ENCODE measurements around the gene C2CD3. TPM values are rescaled to one million over a fixed set of nuclear protein-coding genes. Genes with fewer than 3 reads are reported as not detected.

C2CD3 gene
- total RNA-seq, 4 donors from 2014 or later, result 5.9 to 19.1 (median 14.2) TPM

GRCh38 chr11:74015919-74016684 is 154.7 kb downstream of the C2CD3 start:
- DNase-seq, result no peak
- H3K36me3 ChIP-seq, result peaks cover 0 to 36% (median 0%) of the 10 kb centered on the region in 3 donors
- TF ChIP-seq POLR2A (IDR thresholded peaks at IDR 0.05) (no peak), CTCF (IDR thresholded peaks at IDR 0.05) (no peak)
- H3K27ac ChIP-seq, result no peak overlapping the region
- 93 to 94% methylated on average over 5 of the region's 5 CpGs for WGBS, 2 donors
- H3K9me3 ChIP-seq, result no peaks in the 10 kb centered on the region
- no peaks in the 10 kb centered on the region for H3K27me3 ChIP-seq
- peaks cover 12 to 45% (median 24%) of the 10 kb centered on the region in 3 donors for H3K4me1 ChIP-seq
- H3K4me3 ChIP-seq, result no peak overlapping the region
- intact Hi-C loops (cut with DNase I), result no loop called here

DNA sequence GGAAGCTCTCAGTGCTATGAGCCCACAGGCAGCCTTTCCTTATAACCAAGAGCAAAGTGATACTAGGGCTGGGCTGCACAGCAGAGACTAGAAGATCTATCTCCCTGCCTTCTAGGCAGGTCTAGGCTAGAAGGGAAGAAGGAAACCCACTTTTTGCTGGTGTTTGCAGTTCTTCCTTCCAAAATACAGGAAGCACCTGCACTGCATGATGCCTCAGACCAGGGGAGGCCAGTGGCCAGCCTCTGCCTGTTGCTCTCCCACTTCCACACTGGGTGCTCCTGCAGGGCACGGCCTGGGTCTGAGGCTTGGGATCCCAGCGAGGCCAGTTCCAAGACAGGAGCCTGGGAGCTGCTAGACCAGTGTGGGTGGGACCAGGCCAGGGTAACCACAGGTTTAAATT is 155.9 kb downstream of the C2CD3 start:
- DNase-seq, result no peak
- Histone ChIP-seq H3K36me3 (peaks cover 0 to 36% (median 0%) of the 10 kb centered on the region in 3 donors), H3K9me3 (no peaks in the 10 kb centered on the region), H3K4me3 (no peak overlapping the region), H3K4me1 (peaks cover 12 to 43% (median 22%) of the 10 kb centered on the region in 3 donors), H3K27ac (no peak overlapping the region), H3K27me3 (no peaks in the 10 kb centered on the region)
- TF ChIP-seq POLR2A (IDR thresholded peaks at IDR 0.05) (no peak), CTCF (IDR thresholded peaks at IDR 0.05) (no peak)
- 80% methylated on average over 2 of the region's 2 CpGs; no CpG with 5 or more reads in 1 of the 2 donors for WGBS, 2 donors
- intact Hi-C loops (cut with DNase I), result no loop called here

DNA sequence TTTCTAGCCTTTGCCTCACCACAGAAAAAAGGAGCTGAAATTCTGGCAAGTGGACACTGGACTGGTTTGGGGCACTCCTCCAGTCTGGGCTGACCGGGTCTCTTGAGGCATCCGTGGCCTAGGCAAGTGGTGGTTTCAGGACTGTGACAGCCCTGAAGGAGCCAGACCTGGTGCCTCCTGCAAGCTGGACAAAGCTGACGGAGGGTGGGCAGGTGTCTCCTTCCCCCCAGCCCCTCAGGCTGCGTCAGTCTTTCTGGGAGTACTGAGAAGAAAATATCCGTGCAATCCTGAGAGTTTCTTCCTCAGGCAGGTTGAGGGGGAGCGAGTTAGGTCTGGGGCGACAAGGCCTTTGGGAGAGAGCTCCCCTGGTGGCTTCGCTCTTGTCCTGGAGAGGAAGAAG is 157.7 kb downstream of the C2CD3 start:
- Histone ChIP-seq H3K27ac (no peak overlapping the region), H3K36me3 (peaks cover 0 to 36% (median 0%) of the 10 kb centered on the region in 3 donors), H3K27me3 (no peaks in the 10 kb centered on the region), H3K4me3 (no peak overlapping the region), H3K4me1 (peaks cover under 1 to 25% (median 4%) of the 10 kb centered on the region in 3 donors), H3K9me3 (no peaks in the 10 kb centered on the region)
- DNase-seq, result no peak
- WGBS, 2 donors, result 100% methylated on average over 3 to 6 of the region's 8 CpGs
- intact Hi-C loops (cut with DNase I), result no loop called here
- TF ChIP-seq POLR2A (IDR thresholded peaks at IDR 0.05) (no peak), CTCF (IDR thresholded peaks at IDR 0.05) (no peak)

DNA sequence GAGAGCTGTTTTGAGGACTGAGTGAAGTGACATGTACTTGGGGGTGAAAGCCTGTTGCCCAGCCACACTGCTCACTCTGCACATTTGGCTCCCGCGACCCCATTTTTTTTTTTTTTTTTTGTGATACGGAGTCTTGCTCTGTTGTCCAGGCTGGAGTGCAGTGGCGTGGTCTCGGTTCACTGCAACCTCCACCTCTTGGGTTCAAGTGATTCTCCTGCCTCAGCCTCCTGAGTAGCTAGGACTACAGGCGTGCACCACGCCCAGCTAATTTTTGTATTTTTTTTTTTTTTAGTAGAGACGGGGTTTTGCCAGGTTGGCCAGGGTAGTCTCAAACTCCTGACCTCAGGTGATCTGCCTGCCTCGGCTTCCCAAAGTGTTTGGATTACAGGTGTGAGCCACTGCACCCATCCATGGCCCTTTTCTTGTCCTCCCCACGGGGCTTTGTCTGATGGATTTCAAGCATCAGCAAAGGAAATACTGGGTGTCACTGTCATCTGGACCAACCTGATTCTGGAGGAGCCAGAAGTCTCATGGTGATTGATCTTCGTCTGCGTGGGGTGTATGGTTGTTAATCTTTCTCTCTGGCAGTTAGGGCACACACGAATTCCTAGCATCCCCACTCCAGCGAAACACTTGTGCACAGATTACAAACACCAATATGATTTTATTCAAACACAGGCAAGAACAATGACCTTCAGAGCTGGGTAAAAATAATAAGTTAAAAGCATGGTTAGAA is 158.6 kb downstream of the C2CD3 start:
- TF ChIP-seq CTCF (IDR thresholded peaks at IDR 0.05), result no peak
- TF ChIP-seq POLR2A (IDR thresholded peaks at IDR 0.05), result no peak
- intact Hi-C loops (cut with DNase I), result no loop called here
- no peak overlapping the region for H3K4me3 ChIP-seq
- peaks cover 0 to 30% (median 0%) of the 10 kb centered on the region in 3 donors for H3K36me3 ChIP-seq
- peaks cover 0 to 22% (median 0%) of the 10 kb centered on the region in 3 donors for H3K4me1 ChIP-seq
- H3K27me3 ChIP-seq, result no peaks in the 10 kb centered on the region
- H3K27ac ChIP-seq, result no peak overlapping the region
- no peak for DNase-seq
- 81 to 83% methylated on average over 13 to 14 of the region's 14 CpGs for WGBS, 2 donors
- H3K9me3 ChIP-seq, result no peaks in the 10 kb centered on the region

Measured in esophagus squamous epithelium (tissue), 5 donors.